HCT116 (cell line): ENCODE results near the gene KCTD15. TPM values are rescaled to one million over a fixed set of nuclear protein-coding genes. Genes with fewer than 3 reads are reported as not detected.

Source experiments
- ATAC-seq: fragments of 200-7000 bp; cut with Tn5 transposase; 2 replicates; pipeline ENCODE4 v1.9.1; 2020; ENCODE audit warnings: mild to moderate bottlenecking, moderate library complexity
- BruUV-seq: library from RNA; stranded (reverse); fragments of 400-500 nt; replicated peaks from 2 replicates; lab custom pipeline; 2021; lab: Mats Ljungman, UMichigan
- CTCF ChIA-PET: fragments of 300-600 bp; sonication (Branson Sonifier 250); formaldehyde crosslinking; loops from one replicate; lab custom pipeline; 2021; ENCODE audit warnings: antibody characterized with exemption; lab: Charles Lee
- POLR2A ChIA-PET: fragments of 300-600, 350-600 bp; sonication (Branson Sonifier 250); formaldehyde crosslinking; loops from one replicate; lab custom pipeline; 2021; ENCODE audit warnings: antibody characterized with exemption; lab: Charles Lee
- RAD21 ChIA-PET, 2 experiments: fragments of 300-600 bp; sonication (Branson Sonifier 250); formaldehyde crosslinking; loops; one replicate each; lab custom pipeline; 2023; ENCODE audit warnings: low total read pairs in 2 of 2; ENCODE audit not compliant: uncharacterized antibody in 2 of 2, unreplicated experiment in 2 of 2, low non-redundant PET in 1 of 2; lab: Charles Lee
- DNase-seq: peaks from one replicate; pipeline ENCODE4 v3.0.0-alpha.2; 2010; ENCODE audit warnings: low read depth, low spot score
- H2AFZ ChIP-seq: fragments of 200-600 bp; shearing (Covaris generic), sonication (generic); 2 replicates; pipeline ENCODE4 v1.6.1; 2017; ENCODE audit warnings: low read depth, mixed run types, mixed read lengths, antibody characterized with exemption, low read length; ENCODE audit not compliant: poor library complexity, severe bottlenecking
- H3K27ac ChIP-seq: 2 replicates; pipeline ENCODE4 v1.5.1; 2012; ENCODE audit warnings: low read depth, low read length
- H3K27me3 ChIP-seq: fragments of 200-600 bp; sonication (generic); 2 replicates; pipeline ENCODE4 v1.6.1; 2016; ENCODE audit warnings: mixed run types, low read length, mixed read lengths; ENCODE audit not compliant: insufficient read depth
- H3K36me3 ChIP-seq, 2 experiments: fragments of 200-500 bp in 1 of 2; fragments of 200-600 bp in 1 of 2; sonication (Bioruptor generic) in 1 of 2; sonication (generic) in 1 of 2; 2 replicates each; pipeline versions ENCODE4 v1.5.1 to v1.6.1; 2014 to 2016; ENCODE audit warnings: low read length in 2 of 2, inconsistent platforms in 1 of 2, mixed read lengths in 1 of 2, mixed run types in 1 of 2; ENCODE audit not compliant: insufficient read depth in 2 of 2, control insufficient read depth in 1 of 2
- H3K4me1 ChIP-seq, 2 experiments: fragments of 200-600 bp in 1 of 2; sonication (generic) in 1 of 2; 2 replicates each; pipeline versions ENCODE4 v1.5.1 to v1.6.1; 2012 to 2017; ENCODE audit warnings: low read length in 2 of 2, inconsistent platforms in 1 of 2, mild to moderate bottlenecking in 1 of 2, mixed read lengths in 1 of 2, mixed run types in 1 of 2, moderate library complexity in 1 of 2; ENCODE audit not compliant: insufficient read depth in 2 of 2, control insufficient read depth in 1 of 2
- H3K4me2 ChIP-seq: fragments of 200-600 bp; sonication (generic); 2 replicates; pipeline ENCODE4 v1.6.1; 2017; ENCODE audit warnings: mixed run types, low read length, mixed read lengths
- H3K4me3 ChIP-seq, 2 experiments: fragments of 200-600 bp in 1 of 2; sonication (generic) in 1 of 2; replicated peaks in 1 of 2; 2 replicates each; pipeline ENCODE4 v1.5.1; 2011 to 2016; ENCODE audit warnings: low read length in 2 of 2, control low read depth in 1 of 2, low read depth in 1 of 2, mild to moderate bottlenecking in 1 of 2, mixed read lengths in 1 of 2, mixed run types in 1 of 2
- H3K79me2 ChIP-seq: fragments of 200-600 bp; sonication (generic); 2 replicates; pipeline ENCODE4 v1.6.1; 2017; ENCODE audit warnings: mild to moderate bottlenecking, mixed run types, low read length, moderate library complexity, mixed read lengths; ENCODE audit not compliant: insufficient read depth
- H3K9ac ChIP-seq: fragments of 200-600 bp; sonication (generic); 2 replicates; pipeline ENCODE4 v1.6.1; 2016; ENCODE audit warnings: low read length, mixed read lengths
- H3K9me2 ChIP-seq: fragments of 200-600 bp; sonication (generic), shearing (Covaris generic); 2 replicates; pipeline ENCODE4 v1.6.1; 2017; ENCODE audit warnings: mixed run types, mild to moderate bottlenecking, moderate library complexity; ENCODE audit not compliant: insufficient read depth
- H3K9me3 ChIP-seq, 2 experiments: fragments of 200-500 bp in 1 of 2; fragments of 200-600 bp in 1 of 2; sonication (Bioruptor generic) in 1 of 2; sonication (generic) in 1 of 2; 2 replicates each; pipeline ENCODE4 v1.6.1; 2014 to 2017; ENCODE audit warnings: low read length in 2 of 2, mixed read lengths in 2 of 2, inconsistent platforms in 1 of 2, low read depth in 1 of 2, mild to moderate bottlenecking in 1 of 2, mixed run types in 1 of 2, moderate library complexity in 1 of 2; ENCODE audit not compliant: control insufficient read depth in 1 of 2, insufficient read depth in 1 of 2
- H4K20me1 ChIP-seq: fragments of 200-600 bp; sonication (generic), shearing (Covaris generic); 2 replicates; pipeline ENCODE4 v1.6.1; 2017; ENCODE audit warnings: mixed run types, mild to moderate bottlenecking, moderate library complexity; ENCODE audit not compliant: insufficient read depth
- CTCF ChIP-seq, 3 experiments: fragments of 200-600 bp in 1 of 3; sonication (generic) in 1 of 3; IDR thresholded peaks in 2 of 3; conservative IDR thresholded peaks in 1 of 3; 2 replicates each; pipeline ENCODE4 v1.5.1; 2012 to 2017; ENCODE audit warnings: low read depth in 2 of 3, low read length in 2 of 3, antibody characterized with exemption in 1 of 3, borderline replicate concordance in 1 of 3, control low read depth in 1 of 3, mild to moderate bottlenecking in 1 of 3, mixed read lengths in 1 of 3, mixed run types in 1 of 3, moderate library complexity in 1 of 3; ENCODE audit not compliant: insufficient read depth in 1 of 3
- EGR1 ChIP-seq: IDR thresholded peaks from 2 replicates; pipeline ENCODE4 v1.6.1; 2012; ENCODE audit warnings: low read depth
- intact Hi-C: fragments of 100-400 bp; cut with micrococcal nuclease; formaldehyde crosslinking; loops from 2 replicates; pipeline ENCODE4 v1.10.0; 2022
- total RNA-seq: library from RNA; stranded (reverse); gene quantifications from one replicate; pipeline ENCODE4 v1.2.1, GENCODE V29; 2021; ENCODE audit not compliant: unreplicated experiment

KCTD15 gene
- total RNA-seq, 1 experiment from 2014 or later: 29.2 TPM

GRCh38 chr19:33812388-33813330 is 16.0 kb downstream of the KCTD15 start:
- CTCF ChIA-PET: interaction anchor here (1.0 kb wide), 1 partner anchor 15 kb away, joined by 3 read pairs; no protein-coding TSS in a partner anchor
- no peaks in the 10 kb centered on the region for H3K79me2 ChIP-seq
- TF ChIP-seq EGR1 (no peak), CTCF (IDR thresholded peaks at IDR 0.05 in 2 of 3, conservative IDR thresholded peaks at IDR 0.05 in 1 of 3; ENCODE audit: borderline replicate concordance in 1 of 3, insufficient read depth in 1 of 3, low read depth in 2 of 3, low read length in 2 of 3) (0 out of 6 replicates have a peak, but pooled peaks of 1 of the 3 experiments have one; percentile 3)
- TF ChIP-seq, all 23 proteins: peak for 1
- Histone ChIP-seq H3K36me3 (no peaks in the 10 kb centered on the region; a peak in 1 of 4 replicates), H3K4me3 (no peak overlapping the region), H2AFZ (no peak overlapping the region), H3K27ac (no peak overlapping the region), H3K9ac (no peak overlapping the region), H3K27me3 (no peaks in the 10 kb centered on the region), H3K9me3 (no peaks in the 10 kb centered on the region), H3K9me2 (no peaks in the 10 kb centered on the region), H4K20me1 (no peaks in the 10 kb centered on the region), H3K4me2 (no peak overlapping the region), H3K4me1 (peaks cover 0 to 7% of the 10 kb centered on the region in 2 experiments; a peak in 2 of 4 replicates)
- ChIA-PET POLR2A (no interaction called here), RAD21 (interaction anchor here in 1 of 2 experiments (0.6 kb wide), 1 partner anchor 252 kb away, joined by 4 read pairs; no protein-coding TSS in a partner anchor)
- no TSS peak for BruUV-seq
- DNase-seq: no peak
- intact Hi-C loops: no loop called here
- ATAC-seq: no peak
